GM21576 (cell line): ENCODE data around the gene S100PBP.

ENCODE experiments used
- ATAC-seq: cut with Tn5 transposase; IDR thresholded peaks from one replicate; pipeline ENCODE4 v1.9.1; 2021; ENCODE audit warnings: mild to moderate bottlenecking, moderate library complexity; ENCODE audit not compliant: unreplicated experiment

S100PBP gene

DNA sequence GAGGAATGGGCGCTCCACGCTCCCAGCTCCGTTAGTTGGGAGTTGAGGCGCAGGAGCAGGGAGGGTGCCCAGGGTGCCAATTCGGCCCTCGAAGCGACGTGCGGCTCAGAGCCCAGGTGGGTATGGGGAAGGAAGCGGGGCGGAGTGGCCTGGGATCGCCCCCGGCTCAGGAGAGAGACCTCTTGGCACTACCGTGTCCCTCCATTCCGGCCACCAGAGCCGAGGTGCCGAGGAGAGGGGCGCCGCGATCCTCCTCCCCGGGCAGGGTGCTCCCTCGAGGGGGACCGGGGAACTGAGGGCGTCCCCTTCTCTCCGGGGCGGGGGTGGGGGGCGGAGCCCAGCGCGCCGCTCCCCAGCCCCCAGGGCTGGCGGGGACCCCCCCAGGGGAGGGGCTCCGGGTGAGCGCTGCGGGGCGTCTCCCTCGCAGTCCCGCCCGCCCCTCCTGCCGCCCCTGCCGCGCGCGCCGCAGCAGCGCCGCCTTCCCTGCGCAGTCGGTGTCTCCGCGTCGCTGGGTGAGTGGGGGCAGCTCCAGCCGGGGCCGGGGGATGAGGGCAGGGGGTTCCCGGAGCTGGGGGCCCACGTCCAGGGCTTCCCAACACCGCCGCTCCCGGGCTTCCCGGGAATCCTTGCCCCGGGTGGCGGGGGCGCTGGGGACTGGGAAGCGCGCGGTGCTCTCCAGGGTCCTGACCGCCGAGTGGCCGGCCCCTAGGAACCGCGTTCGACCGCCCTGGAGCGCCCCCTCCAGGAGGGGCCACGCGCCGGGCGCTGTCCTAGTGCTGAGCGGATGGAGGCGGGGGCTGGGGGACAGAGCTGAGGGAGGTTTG is 68.8 kb downstream of the S100PBP start, which contains the start of gene HPCA:
TSS of gene HPCA (plus strand) at position 488 of the 824 bp plus-strand sequence. CDS start 2,408 bp downstream, outside the sequence.
- no peak for ATAC-seq

GRCh38 chr1:32886828-32887414 is 69.5 kb downstream of the S100PBP start:
- no peak for ATAC-seq

DNA sequence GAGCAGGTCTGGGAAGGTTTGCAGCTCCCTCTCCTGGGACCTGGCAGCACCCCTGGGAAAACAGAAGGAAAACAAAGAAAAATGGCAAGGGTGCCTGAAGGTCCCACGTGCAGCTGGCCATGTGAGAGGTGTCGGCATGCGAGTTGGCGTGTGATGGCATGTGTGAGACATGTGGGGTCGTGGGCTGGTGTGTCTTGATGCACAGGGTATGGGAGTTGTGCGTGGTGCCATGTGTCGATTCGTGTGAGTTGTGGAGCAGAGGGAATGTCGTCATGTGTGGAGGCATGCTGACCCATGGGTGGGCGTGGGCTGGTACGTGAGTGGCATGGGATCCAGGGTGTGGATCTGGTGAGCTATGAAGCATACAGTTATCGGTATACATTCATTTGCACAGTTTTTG is 70.2 kb downstream of the S100PBP start:
- no peak for ATAC-seq

GRCh38 chr1:32888134-32888533 is 70.7 kb downstream of the S100PBP start:
- no peak for ATAC-seq

- ATAC-seq: no peak
These were observed 71.4 kb downstream of the S100PBP start for GRCh38 chr1:32888677-32889420.

DNA sequence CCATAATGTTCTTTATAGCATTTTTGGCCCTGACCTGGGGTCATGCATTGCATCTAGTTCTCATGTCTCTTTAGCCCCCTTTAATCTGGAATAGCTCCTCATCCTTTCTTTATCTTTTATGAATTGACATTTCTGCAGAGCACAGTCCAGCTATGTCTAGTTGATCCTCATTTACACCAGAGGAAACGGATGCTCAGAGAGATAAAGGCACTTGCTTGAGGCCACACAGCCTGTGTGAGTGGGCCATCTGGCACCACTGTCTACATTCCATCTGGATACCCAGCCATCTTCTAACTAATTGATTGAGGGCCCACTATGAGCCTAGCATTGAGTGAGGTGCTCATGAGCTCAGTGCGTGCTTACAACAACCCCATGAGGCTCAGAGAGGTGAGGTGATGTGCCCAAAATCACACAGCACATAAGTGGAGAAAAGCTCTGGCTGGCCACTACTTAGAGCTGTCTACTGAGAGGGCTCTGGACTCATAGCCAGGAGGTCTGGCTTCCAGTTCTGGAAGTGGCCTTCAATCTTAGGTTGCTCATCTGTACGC is 72.4 kb downstream of the S100PBP start:
- ATAC-seq: no peak

DNA sequence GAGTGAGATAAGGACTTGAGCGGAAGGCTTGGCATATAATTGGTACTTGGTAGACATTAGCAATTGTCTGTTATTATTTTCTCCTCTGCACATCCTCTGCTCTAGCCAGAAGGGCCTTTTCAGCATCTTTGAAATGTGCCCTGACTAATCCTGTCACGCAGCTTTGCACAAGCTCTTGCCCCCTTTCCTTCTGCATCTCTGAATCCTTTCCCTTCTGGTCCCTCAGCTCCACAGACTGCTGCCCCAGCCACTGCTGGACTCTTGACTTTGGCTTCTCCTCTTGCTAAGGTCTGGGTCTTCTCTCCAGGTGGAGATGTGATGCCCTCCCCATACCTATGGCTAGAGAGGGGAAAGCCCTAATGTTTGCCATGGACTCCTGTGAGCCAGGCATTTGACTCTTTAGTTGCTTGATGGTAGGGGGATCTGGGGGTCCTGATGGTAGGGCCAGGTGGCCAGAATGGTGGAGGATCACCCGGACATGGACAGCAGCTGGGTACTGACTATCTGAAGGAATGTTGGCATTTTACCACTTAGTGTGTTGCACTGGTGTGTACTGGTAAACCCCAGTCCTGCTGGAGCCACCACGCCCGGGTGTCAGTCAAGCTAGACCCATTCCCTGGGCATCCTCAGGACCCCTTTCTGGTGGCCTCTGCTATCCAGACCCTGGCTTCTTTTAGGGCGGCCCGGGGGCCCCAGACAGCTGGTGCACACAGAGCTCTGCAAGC is 73.2 kb downstream of the S100PBP start:
- no peak for ATAC-seq

DNA sequence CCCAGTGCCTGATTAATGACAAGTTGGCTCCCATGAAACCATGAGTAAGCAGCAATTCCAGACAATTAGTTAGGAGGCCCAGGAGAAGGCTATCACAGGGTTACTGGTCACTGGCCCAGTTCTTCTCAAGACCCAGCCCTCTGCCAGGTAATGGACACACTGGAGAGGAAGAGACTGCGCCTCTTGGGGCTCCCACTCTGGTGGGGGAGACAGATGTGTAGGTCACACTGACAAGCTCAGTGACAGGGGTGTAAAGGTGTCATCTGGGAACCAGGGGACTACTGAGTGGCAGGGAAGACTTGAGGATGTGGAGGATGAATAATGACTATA is 73.8 kb downstream of the S100PBP start:
- no peak for ATAC-seq

- ATAC-seq: no peak
These were observed 74.2 kb downstream of the S100PBP start for GRCh38 chr1:32891630-32892029.

DNA sequence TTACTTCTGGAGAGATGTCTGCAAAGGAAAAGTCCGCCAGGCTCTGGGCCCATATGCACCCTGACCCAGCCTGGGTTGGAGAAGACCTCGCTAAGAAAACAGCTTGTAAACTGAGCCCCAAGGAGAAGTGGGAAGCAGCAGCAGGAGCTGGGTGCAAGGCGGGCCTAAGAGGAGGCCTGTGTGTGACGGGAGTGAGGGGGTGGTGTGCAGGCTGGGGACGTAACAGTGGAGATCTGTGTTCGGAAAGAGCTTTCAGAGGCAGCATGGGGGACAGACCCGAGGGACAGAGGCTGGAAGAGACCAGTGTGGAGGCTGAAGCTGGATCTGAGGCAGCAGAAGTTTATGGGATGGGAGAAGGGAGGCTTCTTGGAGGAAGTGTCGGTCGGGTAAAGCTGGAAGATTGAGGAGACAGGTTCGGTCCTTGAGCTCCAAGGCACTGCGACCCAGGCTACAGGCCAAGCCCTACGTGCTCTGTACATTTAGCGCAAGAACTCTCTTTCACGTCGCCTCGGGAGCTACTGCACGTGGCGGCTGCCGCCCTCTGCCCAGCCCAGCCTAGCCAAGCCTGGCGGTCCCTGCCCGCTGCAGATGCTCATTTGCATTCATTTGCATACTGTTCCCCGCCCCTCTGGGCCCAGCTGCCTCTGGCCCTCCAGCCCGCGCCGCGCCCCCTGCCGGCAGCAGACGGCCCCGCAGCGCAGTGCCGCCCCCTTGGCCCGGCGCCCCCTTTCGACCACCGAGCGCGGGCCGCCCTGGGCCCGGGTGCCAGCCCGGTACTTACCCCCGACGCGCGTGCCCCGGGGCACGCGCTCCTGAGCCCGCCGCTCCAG is 75.1 kb downstream of the S100PBP start:
- ATAC-seq: no peak

DNA sequence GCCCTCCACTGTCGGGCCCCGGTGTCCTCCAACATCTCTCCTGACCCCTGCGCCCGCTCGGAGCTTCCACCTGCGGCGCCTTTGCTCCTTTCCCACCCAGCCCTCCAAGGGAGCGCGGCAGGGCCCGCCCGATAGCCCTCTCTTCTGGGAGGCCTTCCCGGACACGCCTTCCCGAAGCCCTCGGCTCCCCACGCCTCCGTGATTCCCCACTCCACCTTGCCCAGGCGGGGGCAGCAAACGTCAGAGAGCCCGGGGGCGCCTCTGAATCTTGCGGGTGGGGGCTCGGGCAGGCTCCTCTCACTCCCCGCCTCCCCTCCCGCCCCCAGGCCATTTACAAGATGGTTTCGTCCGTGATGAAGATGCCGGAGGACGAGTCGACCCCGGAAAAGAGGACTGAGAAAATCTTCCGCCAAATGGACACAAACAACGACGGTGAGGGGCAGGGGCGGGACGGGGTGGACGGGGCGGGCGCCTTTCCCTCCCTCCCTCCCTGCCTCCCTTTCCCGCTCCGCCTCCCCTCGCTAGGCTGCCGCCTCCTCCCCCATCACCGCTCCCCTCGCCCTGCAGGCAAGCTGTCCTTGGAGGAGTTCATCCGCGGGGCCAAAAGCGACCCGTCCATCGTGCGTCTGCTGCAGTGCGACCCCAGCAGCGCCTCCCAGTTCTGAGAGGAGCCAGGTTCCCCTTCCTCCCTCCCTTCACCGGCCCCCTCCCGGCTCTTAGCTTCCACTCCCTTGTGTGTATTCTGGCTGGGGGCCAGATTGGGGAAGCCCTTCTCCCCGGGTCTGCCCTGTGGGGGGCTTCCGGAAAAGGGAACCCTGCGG is 76.0 kb downstream of the S100PBP start:
- ATAC-seq: no peak

DNA sequence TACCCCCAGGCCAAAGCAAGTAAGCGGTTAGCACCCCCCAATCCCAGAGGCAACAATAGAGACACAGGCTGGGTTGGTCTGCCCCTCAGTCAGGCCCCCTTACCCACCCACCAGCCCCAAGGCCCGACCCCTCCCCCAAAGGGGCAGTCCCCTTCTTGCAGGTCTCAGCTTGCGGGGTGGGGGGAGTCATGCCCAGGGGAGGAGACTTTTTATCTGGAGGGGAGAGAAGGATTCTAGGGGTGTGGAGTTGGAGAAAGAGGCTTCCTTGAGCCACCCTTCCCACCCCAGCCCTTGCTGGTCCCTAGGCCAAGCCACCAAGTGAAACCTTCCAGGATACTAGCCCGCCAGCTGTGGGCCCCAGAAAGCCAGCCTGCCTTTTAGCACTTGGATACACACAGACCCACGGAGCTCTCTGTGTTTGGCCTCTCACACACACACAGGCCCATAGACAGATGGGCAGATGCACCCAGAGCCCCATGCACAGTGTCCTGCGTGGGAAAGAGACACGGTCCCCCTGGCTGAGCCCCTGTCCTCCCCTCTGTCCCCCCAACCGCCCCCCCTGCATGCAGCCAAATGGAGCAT is 76.7 kb downstream of the S100PBP start:
- ATAC-seq: no peak

DNA sequence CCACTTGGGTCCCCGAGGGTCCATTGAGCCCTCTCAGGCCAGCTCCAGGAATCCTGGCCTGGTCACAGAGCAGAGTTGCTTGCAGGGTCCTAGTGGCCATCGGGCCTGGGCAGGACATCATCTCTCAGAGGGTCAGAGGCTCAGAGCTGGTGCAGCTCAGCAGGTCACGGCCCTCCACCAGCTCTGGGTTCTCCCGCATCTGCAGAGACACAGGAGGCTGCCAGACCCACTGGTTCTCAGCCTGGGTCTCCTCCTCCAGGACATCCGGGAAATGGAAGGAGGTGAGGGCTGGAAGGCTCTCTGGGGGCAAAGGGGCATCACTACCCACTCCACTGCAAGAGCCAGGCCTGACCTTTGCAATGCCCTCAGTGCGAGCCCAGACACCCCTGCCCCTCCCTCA is 77.2 kb downstream of the S100PBP start:
- no peak for ATAC-seq

GRCh38 chr1:32895325-32896215 is 78.1 kb downstream of the S100PBP start:
- no peak for ATAC-seq

GRCh38 chr1:32896451-32896850 is 79.0 kb downstream of the S100PBP start:
- ATAC-seq: no peak

DNA sequence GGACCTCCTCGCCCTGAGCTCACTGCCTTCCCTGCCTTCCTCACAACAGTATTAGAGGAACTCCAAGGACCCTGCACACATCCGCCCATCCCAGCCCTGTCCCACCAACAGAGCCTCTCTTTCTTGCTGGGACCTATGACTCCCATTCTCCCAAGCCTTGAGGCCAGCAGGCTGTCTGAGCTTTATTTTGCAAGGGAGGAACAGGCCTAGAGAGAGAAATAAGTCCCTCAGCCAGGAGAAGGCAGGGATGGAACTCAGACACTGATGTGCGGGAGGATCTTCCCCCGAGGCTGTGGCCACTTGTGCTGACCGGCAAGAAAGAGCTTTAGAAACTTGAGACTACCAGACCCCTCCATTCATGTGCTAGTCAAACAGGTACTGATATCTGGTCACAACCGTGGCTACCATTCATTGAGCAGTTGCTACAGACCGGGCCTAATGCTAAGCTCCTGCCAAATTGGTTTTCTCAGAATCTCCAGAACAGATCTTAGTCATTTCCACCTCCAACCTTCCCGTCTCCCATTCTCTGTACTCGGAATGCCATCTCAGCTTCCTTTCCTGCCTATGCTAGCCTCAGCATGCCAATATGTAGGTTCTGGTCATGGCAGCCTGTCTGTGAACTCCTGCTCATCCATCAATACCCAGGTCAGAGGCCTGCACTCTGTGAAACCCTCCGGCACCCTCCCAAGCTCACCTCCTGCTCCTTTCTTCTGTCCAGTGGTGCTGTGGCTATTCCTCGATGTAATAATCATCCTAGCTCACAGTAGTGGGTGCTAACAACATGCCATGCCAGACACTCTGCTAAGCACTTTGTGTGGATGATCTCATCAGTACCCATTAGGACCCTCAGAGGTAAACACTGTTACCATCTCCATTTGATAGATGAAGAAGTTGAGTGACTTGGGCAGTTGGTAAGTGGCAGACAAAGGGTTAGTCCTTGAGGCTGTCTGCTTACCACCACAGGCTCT is 79.9 kb downstream of the S100PBP start:
- no peak for ATAC-seq

DNA sequence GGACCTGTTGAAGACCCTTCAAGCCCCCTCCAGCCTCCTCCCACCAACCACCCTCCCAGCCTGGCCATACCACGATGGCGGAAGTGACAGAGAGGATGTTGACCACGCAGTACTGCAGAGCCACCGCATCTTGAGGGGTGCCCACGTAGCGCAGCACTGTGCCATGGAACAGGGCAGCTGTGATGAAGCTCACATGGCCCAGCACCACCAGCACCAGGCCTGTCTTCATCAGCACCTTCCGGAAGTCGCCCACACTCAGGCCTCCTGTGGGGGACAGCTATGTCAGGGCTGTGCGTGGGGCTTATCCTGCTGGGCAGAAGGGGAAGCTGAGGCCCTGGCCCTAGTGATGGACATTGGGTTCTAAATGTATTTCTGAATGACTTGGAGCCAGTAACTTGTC is 80.6 kb downstream of the S100PBP start:
- no peak for ATAC-seq
